Raji (cell line): ENCODE measurements around the gene CAMK2A.

Experiments used
- POLR2A ChIP-seq: IDR thresholded peaks from 2 replicates; pipeline ENCODE4 v1.6.1; 2011; ENCODE audit warnings: low read depth, low read length, control low read depth; ENCODE audit not compliant: insufficient read depth

Gene CAMK2A

DNA sequence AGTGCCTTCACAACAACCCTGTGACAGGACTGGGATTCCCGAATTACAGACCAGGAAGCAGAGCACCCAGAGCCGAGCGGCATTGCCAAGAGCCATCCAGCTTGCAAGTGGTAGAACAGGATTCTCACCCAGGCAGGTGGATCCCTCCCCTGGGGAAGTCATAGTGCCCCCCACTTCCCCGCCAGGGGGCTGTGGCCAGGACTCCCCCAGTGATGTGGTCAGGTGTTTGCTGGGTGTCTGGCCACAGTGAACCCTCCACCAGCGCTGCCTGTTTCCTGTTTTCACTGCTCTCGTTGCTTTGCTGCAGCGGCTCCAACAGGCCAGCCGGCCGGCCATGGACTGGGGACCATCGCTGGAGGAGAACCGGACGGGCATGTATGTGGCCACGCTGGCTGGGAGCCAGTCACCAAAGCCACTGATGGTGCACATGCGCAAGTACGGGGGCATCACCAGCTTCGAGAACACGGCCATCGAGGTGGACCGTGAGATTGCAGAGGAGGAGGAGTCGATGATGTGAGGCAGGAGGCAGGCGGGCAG is 80.4 kb downstream of the CAMK2A start:
- no peak for TF ChIP-seq POLR2A

DNA sequence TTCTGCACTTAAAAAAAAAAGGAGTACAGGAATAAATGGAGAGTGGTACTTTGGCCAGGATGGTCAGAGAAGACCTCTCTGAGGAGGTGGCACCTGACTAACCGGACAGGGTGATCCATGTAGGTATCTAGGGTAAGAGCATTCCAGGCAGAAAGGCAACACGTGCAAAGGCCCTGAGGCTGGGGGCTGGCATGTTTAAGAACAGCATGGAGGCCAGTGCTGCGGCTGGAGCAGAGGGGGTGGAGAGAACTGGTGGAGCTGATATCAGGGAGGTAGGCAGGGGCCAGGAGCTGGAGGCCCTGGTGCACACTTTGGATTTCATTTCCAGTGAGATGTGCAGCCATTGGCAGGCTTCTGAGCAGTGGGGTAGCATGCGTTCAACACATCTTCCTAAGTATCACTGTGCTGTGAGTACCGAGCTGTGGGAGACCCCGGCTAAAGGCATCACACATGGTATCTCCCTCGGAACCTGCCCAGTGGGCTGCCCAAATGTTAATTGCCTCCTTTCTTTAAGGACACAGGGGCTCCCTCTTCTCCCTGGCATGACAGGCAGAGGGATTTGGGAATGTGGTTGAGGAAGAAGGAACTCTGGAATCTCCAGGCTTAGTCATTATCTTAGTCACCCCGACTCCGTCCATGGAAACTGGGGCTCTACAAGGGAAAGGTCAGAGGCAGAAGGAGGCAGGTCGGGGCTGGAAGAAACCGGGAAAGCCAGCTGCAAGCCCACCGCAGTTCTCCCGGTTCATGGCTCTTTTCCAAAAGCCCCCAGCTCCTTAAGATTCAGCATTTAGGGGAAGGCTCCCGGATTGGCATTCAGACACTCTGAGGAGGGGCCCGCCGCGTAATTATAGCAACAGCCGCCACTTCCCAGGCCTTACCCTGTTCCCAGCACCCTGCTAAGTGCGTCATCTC is 81.1 kb downstream of the CAMK2A start:
- TF ChIP-seq POLR2A: no peak

DNA sequence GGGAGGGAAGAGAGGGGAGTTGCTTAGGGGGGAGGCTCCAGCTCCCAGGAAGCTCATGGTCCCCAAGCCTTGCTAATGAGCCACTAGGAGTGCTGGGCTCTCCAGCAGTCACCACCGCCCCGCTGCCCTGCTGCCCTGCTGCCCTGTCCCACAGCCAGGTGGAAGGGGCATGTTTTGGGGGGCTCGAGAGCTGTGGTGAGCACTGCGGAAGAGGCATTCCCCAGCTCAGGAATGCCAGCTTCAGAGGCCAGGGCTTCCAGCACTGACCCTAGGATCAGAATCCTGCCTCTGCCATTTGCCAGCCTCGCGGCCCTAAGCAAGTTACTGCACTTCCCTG is 82.8 kb downstream of the CAMK2A start:
- no peak for TF ChIP-seq POLR2A

DNA sequence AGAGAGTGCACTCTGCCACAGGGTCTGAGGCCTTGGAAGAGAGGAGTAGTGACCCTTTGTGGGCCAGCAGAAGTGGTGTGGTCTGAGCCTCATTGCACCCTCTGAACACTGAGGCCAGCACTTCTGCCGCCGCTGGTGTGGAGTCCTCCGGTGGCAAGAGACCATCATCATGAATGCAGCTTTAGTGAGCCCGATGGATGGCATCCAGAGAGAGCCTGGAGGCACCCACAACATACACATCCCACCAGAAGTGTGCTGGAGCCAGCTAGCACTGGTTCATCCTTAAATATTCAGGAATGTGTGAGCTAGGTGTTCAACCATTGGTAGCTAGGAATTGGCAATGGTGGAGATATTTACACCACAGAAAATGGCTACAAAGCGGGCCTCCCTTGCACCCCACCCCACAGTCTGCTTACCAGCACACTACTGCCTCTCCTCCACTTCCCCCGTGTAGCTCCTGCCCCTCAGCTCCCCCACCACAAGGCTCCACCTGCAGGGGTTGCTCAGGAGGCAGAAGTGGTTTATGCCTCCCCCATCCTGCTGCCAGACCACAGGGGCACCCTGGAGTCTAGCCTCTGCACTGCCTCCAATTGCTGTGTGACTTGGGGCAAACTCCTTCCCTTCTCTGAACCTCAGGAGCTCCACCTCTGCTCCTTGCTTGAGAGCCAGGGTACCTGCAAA is 83.3 kb downstream of the CAMK2A start:
- no peak for TF ChIP-seq POLR2A

DNA sequence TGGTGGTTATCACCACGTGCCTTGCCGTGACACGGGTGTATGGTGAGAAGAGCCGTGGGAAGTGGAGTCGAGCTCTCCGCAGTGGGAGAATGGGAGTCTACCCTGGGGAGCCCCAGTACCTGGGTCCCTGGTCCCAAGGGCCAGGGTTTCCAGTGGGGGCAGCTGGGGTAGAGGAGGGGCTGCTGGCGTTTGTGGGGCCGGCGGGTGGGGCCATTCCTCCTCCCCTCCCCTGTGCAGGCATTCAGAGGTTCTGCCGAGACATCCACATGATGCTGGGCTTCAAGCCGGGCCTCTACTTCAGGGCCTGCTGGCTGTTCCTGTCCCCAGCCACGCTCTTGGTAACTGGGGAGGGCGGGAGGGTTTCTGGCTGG is 85.0 kb downstream of the CAMK2A start:
- no peak for TF ChIP-seq POLR2A

DNA sequence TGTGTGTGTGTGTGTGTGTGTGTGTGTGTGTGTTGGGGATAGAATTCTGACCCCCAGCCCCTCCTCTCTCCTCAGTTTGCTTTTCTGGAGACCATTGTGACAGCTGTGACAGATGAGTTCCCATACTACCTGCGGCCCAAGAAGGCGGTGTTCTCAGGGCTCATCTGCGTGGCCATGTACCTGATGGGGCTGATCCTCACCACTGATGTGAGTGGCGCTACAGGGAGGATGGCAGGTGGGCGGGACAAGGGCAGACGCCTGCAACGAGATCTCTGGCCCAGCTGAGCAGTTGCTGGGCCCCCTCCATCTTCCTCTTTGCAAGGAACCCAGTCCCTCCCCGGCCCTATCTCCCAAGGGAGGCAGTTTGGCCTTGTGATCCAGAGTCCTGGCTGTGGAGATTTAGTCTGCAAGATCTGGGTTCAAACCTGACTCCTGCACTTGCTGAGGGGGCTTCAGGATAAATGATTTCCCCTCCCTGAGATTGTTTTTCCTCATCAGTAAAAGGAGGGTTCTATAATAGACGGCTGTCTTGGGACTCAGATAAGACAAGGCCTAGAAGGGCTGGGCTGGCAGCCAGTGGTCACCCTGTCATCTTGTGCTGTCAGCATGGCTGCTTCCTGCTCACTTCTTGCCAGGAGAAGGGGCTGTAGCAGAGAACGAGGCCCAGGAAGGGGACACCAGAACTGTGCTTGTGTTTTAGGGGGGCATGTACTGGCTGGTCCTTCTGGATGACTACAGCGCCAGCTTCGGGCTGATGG is 85.6 kb downstream of the CAMK2A start:
- TF ChIP-seq POLR2A: no peak

DNA sequence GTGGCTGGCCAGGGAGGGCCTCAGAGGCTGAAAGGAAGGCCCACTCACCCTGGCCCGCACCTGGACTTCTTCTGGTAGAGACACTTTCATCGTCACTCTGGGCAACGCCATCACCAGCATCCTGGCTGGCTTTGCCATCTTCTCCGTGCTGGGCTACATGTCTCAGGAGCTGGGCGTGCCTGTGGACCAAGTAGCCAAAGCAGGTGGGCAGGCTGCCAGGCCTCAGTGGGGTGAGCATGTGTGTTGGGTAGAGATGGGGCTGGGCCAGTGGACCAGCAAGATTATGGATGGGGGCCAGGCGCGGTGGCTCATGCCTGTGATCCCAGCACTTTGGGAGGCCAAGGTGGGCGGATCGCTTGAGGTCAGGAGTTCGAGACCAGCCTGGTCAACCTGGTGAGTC is 87.1 kb downstream of the CAMK2A start:
- no peak for TF ChIP-seq POLR2A

DNA sequence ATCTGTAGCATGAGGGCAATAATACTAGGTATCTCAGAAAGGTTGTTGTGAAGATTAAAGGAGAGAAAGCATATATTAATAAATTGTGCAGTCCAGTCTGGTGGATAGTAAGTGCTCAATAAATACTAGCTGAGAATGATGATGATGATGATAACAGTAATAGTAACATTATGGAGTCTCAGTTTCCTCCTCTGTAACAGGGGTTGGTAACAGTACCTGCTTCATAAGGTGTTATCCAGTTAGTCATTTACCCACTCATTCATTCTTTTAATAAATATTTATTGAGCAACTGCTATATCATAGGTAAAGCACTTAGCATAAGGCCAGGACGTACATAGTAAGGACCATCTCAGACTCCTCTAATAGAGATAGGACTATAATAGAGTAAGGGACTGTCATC is 92.1 kb downstream of the CAMK2A start:
- TF ChIP-seq POLR2A: no peak

DNA sequence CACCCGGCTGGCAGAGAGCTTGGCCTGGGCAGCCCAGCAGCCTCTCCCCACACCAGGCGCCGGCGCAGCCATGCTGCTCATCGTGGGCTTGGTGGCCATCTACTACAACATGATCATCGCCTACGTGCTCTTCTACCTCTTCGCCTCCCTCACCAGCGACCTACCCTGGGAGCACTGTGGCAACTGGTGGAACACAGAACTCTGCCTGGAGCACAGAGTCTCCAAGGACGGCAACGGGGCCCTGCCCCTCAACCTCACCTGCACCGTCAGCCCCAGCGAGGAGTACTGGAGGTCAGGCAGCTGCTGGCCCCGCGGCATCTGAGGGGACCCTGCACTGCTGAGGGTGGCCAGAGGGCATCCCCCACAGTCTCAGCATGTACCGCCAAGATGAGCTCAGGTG is 92.6 kb downstream of the CAMK2A start:
- TF ChIP-seq POLR2A: no peak

DNA sequence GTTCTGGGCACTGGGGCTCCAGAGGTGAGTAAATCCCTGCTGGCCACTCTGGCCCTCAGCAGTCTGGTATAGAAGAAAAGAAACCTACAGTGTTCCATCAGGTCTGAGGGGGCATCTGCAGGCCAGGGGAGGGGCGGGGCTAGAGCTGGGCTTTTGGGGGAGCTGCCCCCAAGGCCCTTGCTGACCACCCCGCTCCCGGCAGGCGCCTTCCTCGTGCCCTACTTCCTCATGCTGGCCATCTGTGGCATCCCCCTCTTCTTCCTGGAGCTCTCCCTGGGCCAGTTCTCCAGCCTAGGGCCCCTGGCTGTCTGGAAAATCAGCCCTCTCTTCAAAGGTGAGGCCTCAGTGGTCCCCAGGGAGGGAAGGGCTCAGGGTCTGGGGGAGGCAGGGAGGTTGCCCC is 93.1 kb downstream of the CAMK2A start:
- no peak for TF ChIP-seq POLR2A

DNA sequence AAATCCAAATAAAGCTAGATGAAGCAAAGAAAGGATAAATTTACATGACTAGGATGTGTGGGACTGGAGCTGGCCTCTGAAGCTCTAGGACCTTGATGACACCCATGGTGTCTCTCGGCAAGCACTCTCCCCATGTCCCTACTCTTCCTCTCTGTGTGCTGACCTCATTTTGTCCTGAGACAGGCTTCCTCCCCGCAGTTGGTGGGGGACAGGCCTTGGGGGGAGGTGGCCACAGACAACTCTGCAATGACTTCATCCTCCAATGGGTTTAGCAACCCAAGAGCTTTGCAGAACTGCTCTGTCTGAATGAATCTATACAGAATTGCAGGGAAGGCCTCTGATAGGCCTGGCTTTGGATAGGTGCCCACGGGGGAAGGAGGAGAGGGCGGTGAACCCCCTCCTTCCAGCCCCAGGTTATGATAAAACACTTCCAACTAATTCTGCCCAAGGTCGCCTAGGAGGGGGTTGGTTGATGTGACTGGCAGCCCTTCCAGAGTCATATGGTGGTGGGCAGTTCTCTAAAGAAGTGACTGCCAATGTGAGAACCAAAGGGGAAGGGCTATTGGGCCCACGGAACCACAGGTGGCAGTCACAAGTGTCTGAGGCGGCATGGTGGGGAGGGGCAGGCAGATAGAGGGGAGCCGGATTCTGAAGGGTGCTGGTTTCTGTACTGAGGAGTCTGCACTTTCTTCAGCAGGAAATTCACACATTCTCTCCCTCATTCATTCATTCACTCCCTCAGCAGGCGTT is 93.7 kb downstream of the CAMK2A start:
- no peak for TF ChIP-seq POLR2A

DNA sequence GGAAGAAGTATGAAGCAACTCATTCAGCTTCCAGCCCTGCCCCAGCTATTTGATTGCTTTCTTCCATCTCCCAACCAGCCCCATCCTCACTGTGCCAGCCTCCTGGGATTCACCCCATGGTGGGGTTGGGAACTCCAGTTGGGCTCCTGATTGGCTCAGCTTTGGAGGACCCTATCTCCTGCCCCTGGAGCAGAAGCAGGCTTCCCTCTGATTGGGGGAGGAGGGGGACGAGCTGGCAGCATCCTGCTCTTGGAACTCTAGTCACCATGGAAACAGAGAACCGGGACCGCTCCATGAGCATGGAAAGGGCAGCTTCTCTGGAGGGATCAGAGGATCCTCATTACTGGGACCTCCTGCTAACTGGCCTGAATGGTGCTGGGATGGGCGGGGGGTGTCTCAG is 97.1 kb downstream of the CAMK2A start:
- TF ChIP-seq POLR2A: no peak

DNA sequence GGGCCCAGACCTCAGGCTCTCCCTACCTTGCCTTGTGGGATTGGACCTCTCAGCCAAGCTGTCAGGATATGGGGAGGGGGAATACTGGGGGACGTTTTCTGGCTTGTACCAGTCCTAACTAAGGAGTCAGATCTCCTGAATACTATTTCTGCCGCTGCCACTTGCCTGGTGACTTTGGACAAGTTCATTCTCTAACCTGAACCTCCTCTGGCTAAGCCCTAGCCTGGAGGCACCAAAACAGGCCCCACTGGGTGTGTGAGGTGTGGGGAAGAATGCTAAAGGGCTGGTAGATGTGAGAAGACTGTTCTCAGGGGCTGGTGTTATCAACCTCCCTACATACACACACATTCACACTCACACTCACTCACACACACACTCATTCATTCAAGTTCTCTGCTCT is 98.6 kb downstream of the CAMK2A start:
- TF ChIP-seq POLR2A: no peak

DNA sequence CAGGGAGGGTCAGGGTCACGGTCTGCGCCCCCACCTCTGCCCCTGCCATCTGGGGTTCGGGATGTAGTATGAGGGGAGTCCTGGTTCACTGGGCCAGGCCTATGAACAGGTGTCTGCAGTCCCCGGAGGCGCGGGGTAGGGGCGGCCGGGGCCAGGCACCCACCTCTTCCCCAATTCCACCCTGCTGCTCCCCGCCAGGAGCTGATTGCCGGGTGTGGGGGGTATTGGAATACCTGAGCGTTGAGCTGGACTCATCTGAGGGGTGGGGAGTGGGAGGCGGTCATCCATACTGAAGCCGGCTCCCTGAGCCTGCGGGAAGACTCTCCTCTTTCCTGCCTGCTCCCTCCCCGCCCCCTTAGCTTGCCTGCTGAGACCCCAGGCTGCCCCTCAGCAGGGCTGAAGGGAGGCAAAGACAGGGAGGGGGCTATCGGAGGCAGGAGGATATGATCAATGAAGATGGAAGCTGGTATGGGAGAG is 99.0 kb downstream of the CAMK2A start:
- TF ChIP-seq POLR2A: no peak
